Liver (tissue), 9 donors: ENCODE data around the gene SUZ12. TPM values are rescaled to one million over a fixed set of nuclear protein-coding genes. Genes with fewer than 3 reads are reported as not detected.
"Not testable (repeated sequence)": the region's sequence is repeated elsewhere in the genome, so short reads cannot be mapped to it uniquely, and the experiment has no call there.

Experiments
- DNase-seq: peaks from one replicate; pipeline ENCODE4 v3.0.0-alpha.2; 2017; ENCODE audit warnings: low spot score
- H3K27ac ChIP-seq, 2 donors: one replicate each; pipeline ENCODE4 v1.7.0; 2013; ENCODE audit warnings: inconsistent platforms in 2 of 2, low read length in 2 of 2, control low read depth in 1 of 2, low read depth in 1 of 2, mild to moderate bottlenecking in 1 of 2
- H3K27me3 ChIP-seq, 4 donors: one replicate each; pipeline versions ENCODE4 v1.6.1 to v1.7.0; 2013; ENCODE audit warnings: low read length in 3 of 4, inconsistent platforms in 1 of 4, mild to moderate bottlenecking in 1 of 4, moderate library complexity in 1 of 4; ENCODE audit not compliant: control insufficient read depth in 4 of 4, insufficient read depth in 4 of 4
- H3K36me3 ChIP-seq, 4 donors: one replicate each; pipeline versions ENCODE4 v1.6.1 to v1.7.0; 2013; ENCODE audit warnings: low read length in 3 of 4, mild to moderate bottlenecking in 3 of 4, low read depth in 1 of 4, moderate library complexity in 1 of 4; ENCODE audit not compliant: control insufficient read depth in 4 of 4, insufficient read depth in 3 of 4
- H3K4me1 ChIP-seq, 4 donors: one replicate each; pipeline versions ENCODE4 v1.6.1 to v1.7.0; 2013; ENCODE audit warnings: low read length in 3 of 4, mild to moderate bottlenecking in 3 of 4, moderate library complexity in 1 of 4; ENCODE audit not compliant: control insufficient read depth in 4 of 4, insufficient read depth in 4 of 4
- H3K4me3 ChIP-seq, 3 donors: one replicate each; pipeline versions ENCODE4 v1.6.1 to v1.7.0; 2013; ENCODE audit warnings: low read length in 3 of 3, control low read depth in 1 of 3, low read depth in 1 of 3, mild to moderate bottlenecking in 1 of 3
- H3K9ac ChIP-seq, 2 donors: one replicate each; pipeline ENCODE4 v1.7.0; 2013; ENCODE audit warnings: low read length in 2 of 2, mild to moderate bottlenecking in 2 of 2, moderate library complexity in 2 of 2, control low read depth in 1 of 2, low read depth in 1 of 2
- H3K9me3 ChIP-seq, 4 donors: one replicate each; pipeline versions ENCODE4 v1.6.1 to v1.7.0; 2013; ENCODE audit warnings: low read length in 3 of 4; ENCODE audit not compliant: control insufficient read depth in 4 of 4
- CTCF ChIP-seq: fragments of 150-350 bp; IDR thresholded peaks from 2 replicates; pipeline ENCODE4 v1.5.1; 2017; ENCODE audit warnings: improper control_type of control experiment, low read depth, low read length; ENCODE audit not compliant: missing input control
- EGR1 ChIP-seq, 2 donors: IDR thresholded peaks; 2 replicates each; pipeline ENCODE4 v1.6.1; 2016 to 2018; ENCODE audit warnings: antibody characterized with exemption in 2 of 2, low read depth in 2 of 2
- FOXA1 ChIP-seq: IDR thresholded peaks from 2 replicates; pipeline ENCODE4 v1.6.1; 2016; ENCODE audit warnings: antibody characterized with exemption
- FOXA2 ChIP-seq: IDR thresholded peaks from 2 replicates; pipeline ENCODE4 v1.6.1; 2016; ENCODE audit warnings: antibody characterized with exemption
- GABPA ChIP-seq, 2 donors: IDR thresholded peaks in 1 of 2; conservative IDR thresholded peaks in 1 of 2; 2 replicates each; pipeline ENCODE4 v1.6.1; 2016; ENCODE audit warnings: antibody characterized with exemption in 2 of 2, mild to moderate bottlenecking in 1 of 2, moderate library complexity in 1 of 2
- HNF4A ChIP-seq, 2 donors: conservative IDR thresholded peaks; 2 replicates each; pipeline ENCODE4 v1.6.1; 2016; ENCODE audit warnings: antibody characterized with exemption in 2 of 2, mild to moderate bottlenecking in 2 of 2
- HNF4G ChIP-seq: IDR thresholded peaks from 2 replicates; pipeline ENCODE4 v1.6.1; 2016; ENCODE audit warnings: antibody characterized with exemption
- NR2F2 ChIP-seq: IDR thresholded peaks from 2 replicates; pipeline ENCODE4 v1.6.1; 2016; ENCODE audit warnings: antibody characterized with exemption
- RAD21 ChIP-seq, 2 donors: IDR thresholded peaks; 2 replicates each; pipeline ENCODE4 v1.6.1; 2016; ENCODE audit warnings: antibody characterized with exemption in 2 of 2, mild to moderate bottlenecking in 2 of 2
- REST ChIP-seq: IDR thresholded peaks from 2 replicates; pipeline ENCODE4 v1.6.1; 2016; ENCODE audit warnings: antibody characterized with exemption, mild to moderate bottlenecking
- RXRA ChIP-seq, 2 donors: IDR thresholded peaks; 2 replicates each; pipeline ENCODE4 v1.6.1; 2017 to 2018; ENCODE audit warnings: antibody characterized with exemption in 2 of 2, mild to moderate bottlenecking in 1 of 2
- SP1 ChIP-seq: IDR thresholded peaks from 2 replicates; pipeline ENCODE4 v1.6.1; 2018; ENCODE audit warnings: antibody characterized with exemption, mild to moderate bottlenecking
- TAF1 ChIP-seq: conservative IDR thresholded peaks from 2 replicates; pipeline ENCODE4 v1.6.1; 2016; ENCODE audit warnings: antibody characterized with exemption, mild to moderate bottlenecking
- YY1 ChIP-seq: IDR thresholded peaks from 2 replicates; pipeline ENCODE4 v1.6.1; 2016; ENCODE audit warnings: antibody characterized with exemption, mild to moderate bottlenecking
- WGBS: extraction: QIAGEN DNeasy Blood & Tissue Kit; methylation state at CpG from one replicate; pipeline ENCODE4 v1.1.7; 2013; 5-methylcytosine and 5-hydroxymethylcytosine counted together
- polyA plus RNA-seq, 2 donors: library from polyadenylated mRNA; stranded (reverse) in 1 of 2; unstranded in 1 of 2; fragments of 200-250 nt in 1 of 2; fragments of >200 nt in 1 of 2; fragmentation: Nextera tagmentation in 1 of 2; extraction: Ambion mirVana in 1 of 2; gene quantifications; one replicate each; pipeline versions ENCODE4 v1.2.1 to v1.2.3, GENCODE V29; 2013 to 2015
- total RNA-seq, 2 donors: library from RNA; depleted of rRNA; stranded (reverse); fragments of >200 nt; gene quantifications; one replicate each; pipeline ENCODE4 v1.2.3, GENCODE V29; 2014
- TF ChIP-seq, protein P1 (sequence below): IDR thresholded peaks from 2 replicates; pipeline ENCODE4 v1.6.1; 2016; ENCODE audit warnings: antibody characterized with exemption
- TF ChIP-seq, protein P2 (sequence below): IDR thresholded peaks from 2 replicates; pipeline ENCODE4 v1.6.1; 2016; ENCODE audit warnings: antibody characterized with exemption
- TF ChIP-seq, protein P3 (sequence below): IDR thresholded peaks from 2 replicates; pipeline ENCODE4 v1.6.1; 2016; ENCODE audit warnings: antibody characterized with exemption
- donor health status: healthy.
- donor health status: healthy.
- donor health status: healthy.
- donor health status: healthy.
- donor health status: healthy.

The SUZ12 gene
- total and polyA plus RNA-seq, 4 donors = 5.2 to 32.4 (median 9.7) TPM

DNA sequence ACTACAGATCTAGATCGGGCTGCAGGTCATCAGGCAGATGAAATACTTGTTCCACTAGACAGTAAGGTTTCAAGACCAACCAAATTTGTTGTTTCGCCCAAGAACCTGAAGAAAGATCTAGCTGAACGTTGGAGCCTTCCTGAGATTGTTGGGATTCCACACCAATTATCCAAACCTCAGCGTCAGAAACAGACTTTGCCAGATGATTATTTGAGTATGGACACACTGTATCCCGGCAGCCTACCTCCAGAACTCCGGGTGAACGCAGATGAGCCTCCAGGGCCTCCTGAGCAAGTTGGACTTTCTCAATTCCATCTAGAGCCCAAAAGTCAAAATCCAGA, 84.8 kb downstream of the SUZ12 start (continued):
- TF ChIP-seq CTCF (no peak), SP1 (no peak), FOXA1 (no peak), NR2F2 (no peak), HNF4A (conservative IDR thresholded peaks at IDR 0.05) (no peak), TAF1 (no peak)
- TF ChIP-seq, protein P1, sequence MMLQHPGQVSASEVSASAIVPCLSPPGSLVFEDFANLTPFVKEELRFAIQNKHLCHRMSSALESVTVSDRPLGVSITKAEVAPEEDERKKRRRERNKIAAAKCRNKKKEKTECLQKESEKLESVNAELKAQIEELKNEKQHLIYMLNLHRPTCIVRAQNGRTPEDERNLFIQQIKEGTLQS = no peak

GRCh38 chr17:32022554-32022953, 85.7 kb downstream of the SUZ12 start:
- H3K9me3 ChIP-seq, DNase-seq, H3K27me3 ChIP-seq, H3K4me3 ChIP-seq, H3K9ac ChIP-seq, H3K36me3 ChIP-seq, H3K27ac ChIP-seq, H3K4me1 ChIP-seq: not testable (repeated sequence)
- WGBS = 95% methylated on average over 5 of the region's 5 CpGs

DNA sequence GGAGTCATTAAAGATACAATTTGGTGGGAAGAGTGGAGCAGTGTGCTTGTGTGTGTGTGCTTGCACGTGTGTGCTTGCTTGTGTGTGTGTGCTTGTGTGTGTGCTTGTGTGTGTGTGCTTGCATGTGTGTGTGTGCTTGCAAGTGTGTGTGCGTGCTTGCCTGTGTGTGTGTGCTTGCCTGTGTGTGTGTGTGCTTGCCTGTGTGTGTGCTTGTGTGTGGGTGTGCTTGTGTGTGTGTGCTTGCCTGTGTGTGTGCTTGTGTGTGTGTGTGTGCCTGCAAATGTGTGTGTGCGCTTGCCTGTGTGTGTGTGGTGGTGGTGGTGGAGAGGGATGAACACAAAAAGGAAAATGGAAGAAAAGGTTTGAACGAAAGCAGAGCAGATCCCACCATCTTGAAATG, 90.5 kb downstream of the SUZ12 start:
- not testable (repeated sequence) for H3K4me3 ChIP-seq, DNase-seq, H3K4me1 ChIP-seq, H3K36me3 ChIP-seq, H3K9ac ChIP-seq, H3K27ac ChIP-seq, H3K9me3 ChIP-seq, H3K27me3 ChIP-seq
- WGBS = 97% methylated on average over 4 of the region's 4 CpGs

DNA sequence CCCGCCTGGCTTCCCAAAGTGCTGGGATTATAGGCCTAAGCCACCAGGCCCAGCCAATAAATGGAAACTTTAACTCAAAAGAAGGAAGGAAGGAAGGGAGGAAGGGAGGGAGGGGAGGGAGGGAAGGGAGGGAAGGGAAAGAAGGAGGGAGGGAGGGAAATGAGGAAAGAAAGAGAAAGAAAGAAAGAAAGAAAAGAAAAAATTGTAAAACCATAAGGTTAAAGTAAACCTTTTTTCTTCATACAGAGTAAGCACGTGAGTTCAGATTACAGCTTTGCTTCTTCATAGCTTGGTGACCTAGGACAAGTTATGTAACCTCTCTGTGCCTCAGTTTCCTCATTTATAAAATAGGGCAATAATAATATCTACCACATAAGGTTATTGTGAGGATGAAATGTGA, 96.4 kb downstream of the SUZ12 start:
- no peak overlapping the region for H3K9ac ChIP-seq
- no peak overlapping the region for H3K27ac ChIP-seq
- H3K9me3 ChIP-seq = no peaks in the 10 kb centered on the region
- H3K4me3 ChIP-seq = no peak overlapping the region
- DNase-seq = no peak
- 97% methylated on average over 2 of the region's 2 CpGs for WGBS
- H3K4me1 ChIP-seq = no peaks in the 10 kb centered on the region
- peaks cover 0 to 10% (median 3%) of the 10 kb centered on the region in 4 donors for H3K36me3 ChIP-seq
- no peaks in the 10 kb centered on the region for H3K27me3 ChIP-seq
- TF ChIP-seq FOXA1 (no peak), CTCF (no peak), RXRA (IDR thresholded peaks at IDR 0.05) (no peak), GABPA (IDR thresholded peaks at IDR 0.05 in 1 of 2, conservative IDR thresholded peaks at IDR 0.05 in 1 of 2) (no peak), FOXA2 (no peak), RAD21 (IDR thresholded peaks at IDR 0.05) (no peak), HNF4G (no peak), EGR1 (IDR thresholded peaks at IDR 0.05; ENCODE audit: low read depth in 2 of 2) (no peak), NR2F2 (no peak), TAF1 (no peak), REST (no peak), YY1 (no peak)
- TF ChIP-seq, protein P2, sequence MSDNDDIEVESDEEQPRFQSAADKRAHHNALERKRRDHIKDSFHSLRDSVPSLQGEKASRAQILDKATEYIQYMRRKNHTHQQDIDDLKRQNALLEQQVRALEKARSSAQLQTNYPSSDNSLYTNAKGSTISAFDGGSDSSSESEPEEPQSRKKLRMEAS = no peak
- TF ChIP-seq, protein P1 = no peak
- TF ChIP-seq, protein P3, sequence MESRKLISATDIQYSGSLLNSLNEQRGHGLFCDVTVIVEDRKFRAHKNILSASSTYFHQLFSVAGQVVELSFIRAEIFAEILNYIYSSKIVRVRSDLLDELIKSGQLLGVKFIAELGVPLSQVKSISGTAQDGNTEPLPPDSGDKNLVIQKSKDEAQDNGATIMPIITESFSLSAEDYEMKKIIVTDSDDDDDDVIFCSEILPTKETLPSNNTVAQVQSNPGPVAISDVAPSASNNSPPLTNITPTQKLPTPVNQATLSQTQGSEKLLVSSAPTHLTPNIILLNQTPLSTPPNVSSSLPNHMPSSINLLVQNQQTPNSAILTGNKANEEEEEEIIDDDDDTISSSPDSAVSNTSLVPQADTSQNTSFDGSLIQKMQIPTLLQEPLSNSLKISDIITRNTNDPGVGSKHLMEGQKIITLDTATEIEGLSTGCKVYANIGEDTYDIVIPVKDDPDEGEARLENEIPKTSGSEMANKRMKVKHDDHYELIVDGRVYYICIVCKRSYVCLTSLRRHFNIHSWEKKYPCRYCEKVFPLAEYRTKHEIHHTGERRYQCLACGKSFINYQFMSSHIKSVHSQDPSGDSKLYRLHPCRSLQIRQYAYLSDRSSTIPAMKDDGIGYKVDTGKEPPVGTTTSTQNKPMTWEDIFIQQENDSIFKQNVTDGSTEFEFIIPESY = no peak
